Endometrium (tissue), 2 donors: ENCODE data around the gene SLC38A9.
"Not testable (repeated sequence)": the region's sequence is repeated elsewhere in the genome, so short reads cannot be mapped to it uniquely, and the experiment has no call there.

Source experiments
- FAIRE-seq: peaks from 2 replicates; lab custom pipeline; 2012; peaks lifted over from hg19 to GRCh38; lab: Jason Lieb, UNC
- donor health status: control.
- donor health status: control.

Gene SLC38A9

GRCh38 chr5:55712023-55712859 lies at the start of gene SLC38A9:
Gene SLC38A9 (minus strand): TSS chr5:55712324. CDS start chr5:55697958, 14,366 bp downstream.
- FAIRE-seq = peak; percentile 94

GRCh38 chr5:55761721-55762120 lies 49.6 kb upstream of the SLC38A9 start:
- not testable (repeated sequence) for FAIRE-seq

GRCh38 chr5:55758714-55759113 lies 46.6 kb upstream of the SLC38A9 start:
- FAIRE-seq = no peak

GRCh38 chr5:55758231-55758630 lies 46.1 kb upstream of the SLC38A9 start:
- FAIRE-seq = no peak

GRCh38 chr5:55750499-55750898 lies 38.4 kb upstream of the SLC38A9 start:
- no peak for FAIRE-seq

- FAIRE-seq = no peak
Observed at GRCh38 chr5:55750063-55750462, 37.9 kb upstream of the SLC38A9 start.

- FAIRE-seq = no peak
Observed at GRCh38 chr5:55749387-55749786, 37.3 kb upstream of the SLC38A9 start.

GRCh38 chr5:55747778-55748318 lies 35.7 kb upstream of the SLC38A9 start:
- FAIRE-seq = no peak

GRCh38 chr5:55742778-55743177 lies 30.7 kb upstream of the SLC38A9 start:
- FAIRE-seq = no peak

- no peak for FAIRE-seq
Observed at GRCh38 chr5:55737793-55738192, 25.7 kb upstream of the SLC38A9 start, which contains the start of gene DDX4. Gene DDX4 (plus strand): TSS chr5:55738061. CDS start chr5:55738964, 903 bp downstream.

- no peak for FAIRE-seq
Observed at GRCh38 chr5:55734658-55735057, 22.5 kb upstream of the SLC38A9 start.

- FAIRE-seq = no peak
Observed at GRCh38 chr5:55732585-55732984, 20.5 kb upstream of the SLC38A9 start.

- no peak for FAIRE-seq
Observed at GRCh38 chr5:55731848-55732247, 19.7 kb upstream of the SLC38A9 start.

- FAIRE-seq = no peak
Observed at GRCh38 chr5:55724281-55724680, 12.2 kb upstream of the SLC38A9 start.

GRCh38 chr5:55720188-55720703 lies 8.1 kb upstream of the SLC38A9 start:
- FAIRE-seq = no peak

GRCh38 chr5:55719026-55719425 lies 6.9 kb upstream of the SLC38A9 start:
- not testable (repeated sequence) for FAIRE-seq

- FAIRE-seq = no peak
Observed at GRCh38 chr5:55715519-55716078, 3.5 kb upstream of the SLC38A9 start.

GRCh38 chr5:55714749-55715148 lies 2.6 kb upstream of the SLC38A9 start:
- no peak for FAIRE-seq

GRCh38 chr5:55714339-55714738 lies 2.2 kb upstream of the SLC38A9 start:
- no peak for FAIRE-seq

GRCh38 chr5:55713871-55714270 lies 1.7 kb upstream of the SLC38A9 start:
- FAIRE-seq = no peak

GRCh38 chr5:55711507-55712022 lies 559 bp downstream of the SLC38A9 start:
- no peak for FAIRE-seq

- FAIRE-seq = no peak
Observed at GRCh38 chr5:55708732-55709131, 3.4 kb downstream of the SLC38A9 start.

GRCh38 chr5:55706230-55706629 lies 5.9 kb downstream of the SLC38A9 start:
- no peak for FAIRE-seq
